NCI-H1436 treated with DMSO at 0.1 percent for 48 hours (cell line): Measurements from ENCODE around the gene SCLY.

Source experiments
- DNase-seq: peaks from one replicate; lab custom pipeline; 2025; lab: John Stamatoyannopoulos, UW

The SCLY gene

DNA sequence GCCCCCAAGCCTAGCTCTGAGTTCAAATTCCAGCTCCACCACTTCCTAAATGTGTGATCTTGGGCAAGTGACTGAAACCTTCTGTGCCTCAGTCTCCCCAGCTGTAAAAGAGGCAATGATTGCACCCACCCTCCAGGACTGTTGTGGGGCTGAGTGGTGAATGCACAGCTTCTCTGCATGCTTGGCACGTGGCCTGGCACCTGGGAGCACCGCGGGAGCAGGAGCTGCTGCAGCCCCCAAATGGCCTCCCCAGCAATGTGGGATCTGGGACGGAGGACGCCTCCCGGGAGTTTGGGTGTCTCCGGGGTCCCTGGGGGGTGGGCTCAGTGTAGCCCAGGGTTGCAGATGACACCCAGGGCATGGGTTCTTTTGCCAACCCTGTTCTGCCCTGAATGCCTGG, 79.2 kb downstream of the SCLY start:
- DNase-seq = no peak

GRCh38 chr2:238140721-238141540, 80.1 kb downstream of the SCLY start:
- no peak for DNase-seq

DNA sequence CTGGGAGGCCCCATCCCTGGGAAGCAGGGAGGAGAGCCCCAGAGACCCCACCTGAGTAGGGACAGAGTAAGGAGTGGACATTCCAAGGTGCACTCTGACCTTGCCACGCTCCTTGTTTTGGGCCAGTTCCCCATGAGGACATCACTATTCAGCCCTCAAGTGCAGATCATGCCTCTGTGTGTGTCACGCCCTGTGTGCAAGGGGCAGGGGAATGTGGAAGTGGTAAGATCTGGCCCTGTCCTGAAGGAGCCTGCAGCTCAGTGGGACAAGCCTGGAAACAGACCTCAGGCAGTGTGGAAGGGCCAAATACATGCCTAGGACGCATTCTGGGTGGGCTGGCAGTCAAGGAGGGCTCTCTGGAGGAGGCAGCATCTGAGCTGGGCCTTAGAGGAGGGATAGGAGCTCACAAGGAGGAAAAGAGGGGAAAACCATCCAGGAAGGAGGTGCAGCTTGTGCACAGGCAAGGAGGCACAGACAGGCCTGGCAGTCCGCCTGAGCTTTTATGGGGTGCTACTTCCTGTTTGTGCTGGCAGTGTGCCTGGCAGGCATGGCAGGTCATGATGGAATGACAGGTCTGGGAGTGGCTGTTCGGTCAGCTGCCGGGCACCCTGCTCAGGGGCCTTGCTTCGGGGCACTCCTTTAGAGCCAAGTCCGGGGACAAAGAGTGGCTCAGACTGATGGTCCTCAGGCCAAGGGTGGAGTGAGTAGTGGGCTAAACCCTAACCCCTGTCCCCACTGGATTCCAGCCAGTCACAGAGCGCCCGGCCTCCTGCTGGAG, 80.9 kb downstream of the SCLY start:
- DNase-seq = no peak

- DNase-seq = no peak
These were observed 81.8 kb downstream of the SCLY start for GRCh38 chr2:238142382-238143205.

GRCh38 chr2:238143239-238143951, 82.6 kb downstream of the SCLY start:
- no peak for DNase-seq

GRCh38 chr2:238144262-238144661, 83.5 kb downstream of the SCLY start:
- DNase-seq = no peak

DNA sequence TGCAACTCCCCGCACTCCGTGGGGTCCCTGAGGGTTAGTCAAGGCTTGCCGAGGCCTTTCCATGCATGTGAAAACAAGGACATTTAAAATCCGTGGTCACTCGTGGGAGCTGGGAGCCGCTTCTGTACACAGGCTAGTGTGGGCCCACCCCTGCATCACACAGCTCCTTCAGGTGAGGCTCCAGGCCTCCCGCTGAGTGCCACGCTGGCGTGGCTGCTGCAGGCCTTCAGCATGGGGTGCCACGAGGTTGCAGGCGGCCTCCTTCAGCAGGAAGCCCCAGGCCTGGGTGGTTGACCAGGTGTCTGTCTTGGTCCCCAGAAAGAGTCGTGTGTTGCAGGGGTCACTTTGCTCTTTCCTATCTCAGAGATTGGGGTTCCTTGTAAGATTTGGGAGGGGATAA, 84.2 kb downstream of the SCLY start:
- no peak for DNase-seq

DNA sequence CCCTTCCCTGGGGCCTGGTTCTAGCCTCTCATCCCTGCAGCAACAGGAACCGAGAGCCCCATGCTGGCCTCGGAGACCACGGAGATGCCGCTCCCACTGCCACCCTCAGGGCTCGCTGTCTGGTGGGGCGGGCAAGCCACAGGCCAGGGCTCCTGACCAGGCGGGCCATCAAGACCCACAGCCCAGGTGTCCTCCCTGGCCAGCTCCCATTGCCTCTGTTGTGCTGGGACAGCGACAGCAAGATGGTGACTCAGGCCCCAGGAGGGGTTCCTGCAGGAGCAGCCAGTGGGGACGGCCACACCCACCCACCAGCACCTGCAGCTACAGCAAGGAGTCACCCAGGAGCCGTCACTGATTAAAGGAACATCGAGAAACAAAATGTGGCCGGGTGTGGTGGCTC, 85.0 kb downstream of the SCLY start:
- DNase-seq = no peak

DNA sequence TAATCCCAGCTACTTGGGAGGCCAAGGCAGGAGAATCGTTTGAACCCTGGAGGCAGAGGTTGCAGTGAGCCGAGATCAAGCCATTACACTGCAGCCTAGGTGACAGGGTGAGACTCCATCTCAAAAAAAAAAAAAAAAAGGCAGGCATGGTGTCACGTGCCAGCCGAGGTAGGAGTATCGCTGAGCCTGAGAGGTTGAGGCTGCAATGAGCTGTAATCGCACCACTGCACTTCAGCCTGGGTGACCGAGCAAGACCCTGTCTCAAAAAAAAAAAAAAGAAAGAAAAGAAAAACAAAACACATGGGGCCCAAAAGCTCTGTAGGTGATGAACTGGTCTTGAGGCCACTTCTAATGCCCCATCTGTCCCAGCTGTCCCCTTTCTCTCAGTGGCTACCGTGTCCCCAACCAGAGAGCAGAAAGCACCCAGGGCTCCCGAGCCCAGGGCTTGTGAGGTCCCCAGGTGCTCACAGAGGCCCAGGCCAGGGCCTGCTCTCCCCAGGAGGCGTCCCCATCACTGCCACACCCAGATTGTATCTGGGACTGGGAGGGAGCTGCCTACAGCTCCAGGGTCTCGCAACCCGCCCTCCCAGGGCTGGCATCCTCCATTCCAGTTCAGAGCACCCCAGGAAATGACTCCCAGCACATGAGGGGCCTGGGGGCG, 86.2 kb downstream of the SCLY start:
- no peak for DNase-seq

GRCh38 chr2:238148981-238149380, 88.2 kb downstream of the SCLY start:
- DNase-seq = no peak
